Spleen (tissue), 11 donors: ENCODE results near the gene LMF1. TPM values are rescaled to one million over a fixed set of nuclear protein-coding genes. Genes with fewer than 3 reads are reported as not detected.

ENCODE experiments used
- DNase-seq: peaks from one replicate; pipeline ENCODE4 v3.0.0-alpha.2; 2020
- H3K27ac ChIP-seq, 8 donors: fragments of 200-600 bp; sonication (generic) in 7 of 8; 1 replicate in 4 of 8; 2 replicates in 4 of 8; pipeline versions ENCODE4 v1.5.0 to v1.8.0; 2016 to 2021; ENCODE audit warnings: inconsistent platforms in 4 of 8, mild to moderate bottlenecking in 4 of 8, moderate library complexity in 1 of 8
- H3K27me3 ChIP-seq, 7 donors: fragments of 200-600 bp; sonication (generic) in 6 of 7; replicated peaks in 1 of 7; 1 replicate in 4 of 7; 2 replicates in 3 of 7; pipeline versions ENCODE4 v1.5.0 to v1.8.0; 2016 to 2021; ENCODE audit warnings: inconsistent platforms in 3 of 7, mild to moderate bottlenecking in 1 of 7
- H3K36me3 ChIP-seq, 6 donors: fragments of 200-600 bp; sonication (generic) in 5 of 6; 1 replicate in 4 of 6; 2 replicates in 2 of 6; pipeline versions ENCODE4 v1.5.0 to v1.8.0; 2016 to 2021; ENCODE audit warnings: inconsistent platforms in 2 of 6
- H3K4me1 ChIP-seq, 6 donors: fragments of 200-600 bp; sonication (generic) in 5 of 6; 1 replicate in 3 of 6; 2 replicates in 3 of 6; pipeline versions ENCODE4 v1.5.0 to v1.8.0; 2016 to 2021; ENCODE audit warnings: inconsistent platforms in 3 of 6
- H3K4me3 ChIP-seq, 8 donors: fragments of 200-600 bp; sonication (generic) in 7 of 8; 1 replicate in 4 of 8; 2 replicates in 4 of 8; pipeline versions ENCODE4 v1.5.0 to v1.8.0; 2016 to 2021; ENCODE audit warnings: inconsistent platforms in 4 of 8, mild to moderate bottlenecking in 4 of 8, moderate library complexity in 2 of 8
- H3K9me3 ChIP-seq, 8 donors: fragments of 200-600 bp; sonication (generic) in 7 of 8; 1 replicate in 4 of 8; 2 replicates in 4 of 8; pipeline versions ENCODE4 v1.5.0 to v1.8.0; 2016 to 2021; ENCODE audit warnings: inconsistent platforms in 4 of 8
- POLR2A ChIP-seq, 3 donors: fragments of 450-650 bp; IDR thresholded peaks; one replicate each; pipeline ENCODE4 v1.5.1; 2017; ENCODE audit warnings: antibody characterized with exemption in 3 of 3, mild to moderate bottlenecking in 1 of 3
- POLR2AphosphoS5 ChIP-seq, 3 donors: sonication (generic); formaldehyde crosslinking; IDR thresholded peaks; one replicate each; pipeline ENCODE4 v1.5.1; 2017; ENCODE audit warnings: antibody characterized with exemption in 3 of 3
- WGBS, 5 donors: extraction: QIAGEN DNeasy Blood & Tissue Kit in 3 of 5; methylation state at CpG; one replicate each; pipeline versions ENCODE4 v1.1.5 to v1.1.7; 2013 to 2018; 5-methylcytosine and 5-hydroxymethylcytosine counted together
- intact Hi-C: fragments of 100-400 bp; cut with DNase I; formaldehyde crosslinking; loops from one replicate; pipeline ENCODE4 v1.15.0; 2023; ENCODE audit warnings: low total_unique reads
- polyA plus RNA-seq, 3 donors: library from polyadenylated mRNA; stranded (reverse); fragments of 200-250 nt; gene quantifications; one replicate each; pipeline ENCODE4 v1.2.1, GENCODE V29; 2013
- total RNA-seq, 7 donors: library from RNA; depleted of rRNA in 3 of 7; stranded (reverse); fragments of >200 nt in 3 of 7; fragmentation: NEBNext Ultra II Directional in 4 of 7; extraction: Animal tissue kit (Norgen Biotek cat#: 25700) in 4 of 7; gene quantifications; one replicate each; pipeline versions ENCODE4 v1.1.0 to v1.2.1, GENCODE V29; 2016 to 2021
- TF ChIP-seq, protein P1 (sequence below), 11 experiments: fragments of 200-600 bp in 7 of 11; fragments of 450-650 bp in 4 of 11; sonication (generic) in 4 of 11; IDR thresholded peaks in 8 of 11; conservative IDR thresholded peaks in 3 of 11; 1 replicate in 7 of 11; 2 replicates in 4 of 11; pipeline versions ENCODE4 v1.4.0 to v1.8.0; 2016 to 2021; ENCODE audit warnings: antibody characterized with exemption in 11 of 11, inconsistent platforms in 4 of 11, mild to moderate bottlenecking in 1 of 11
- donor health status: healthy with polysubstance abuse.
- donor health status: DM: no; HTN: no; CAD: no; lungs with moderate emphysema.
- donor health status: DM: no; HTN: no; CAD: no.
- donor health status: Bipolar disorder and iron deficiency.
- donor health status: healthy.
- donor health status: DM: no; HTN: no; CAD: no.
- donor health status: DM: yes; HTN: yes; CAD: no.

LMF1 gene
- total and polyA plus RNA-seq, 10 donors: 10.4 to 57.6 (median 32.5) TPM

DNA sequence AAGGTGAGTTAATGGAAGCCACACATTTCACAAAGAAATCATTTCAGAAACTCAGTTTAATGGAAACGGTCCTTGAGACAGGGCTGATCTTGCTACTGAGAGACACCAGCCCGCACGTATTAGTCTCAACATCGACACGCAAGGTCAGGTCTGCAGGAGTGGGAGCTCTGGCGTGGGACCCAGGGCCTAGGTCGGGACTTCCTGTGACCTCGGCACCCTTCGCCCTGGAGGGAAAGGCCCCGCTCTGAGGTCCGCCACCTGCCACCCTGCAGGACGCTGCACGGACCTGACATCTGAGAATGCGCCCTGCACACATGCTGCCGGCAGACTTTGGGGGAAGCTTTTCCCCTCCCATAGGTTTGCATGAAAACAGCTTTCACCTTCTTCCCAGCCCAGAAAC lies 59.7 kb downstream of the LMF1 start:
- H3K4me1 ChIP-seq: no peaks in the 10 kb centered on the region
- no peak overlapping the region for H3K27ac ChIP-seq
- 88 to 92% (median 92%) methylated on average over 13 to 15 of the region's 15 CpGs for WGBS, 5 donors
- DNase-seq: no peak
- intact Hi-C loops: no loop called here
- no peak for TF ChIP-seq POLR2A (IDR thresholded peaks at IDR 0.05)
- TF ChIP-seq, protein P1, sequence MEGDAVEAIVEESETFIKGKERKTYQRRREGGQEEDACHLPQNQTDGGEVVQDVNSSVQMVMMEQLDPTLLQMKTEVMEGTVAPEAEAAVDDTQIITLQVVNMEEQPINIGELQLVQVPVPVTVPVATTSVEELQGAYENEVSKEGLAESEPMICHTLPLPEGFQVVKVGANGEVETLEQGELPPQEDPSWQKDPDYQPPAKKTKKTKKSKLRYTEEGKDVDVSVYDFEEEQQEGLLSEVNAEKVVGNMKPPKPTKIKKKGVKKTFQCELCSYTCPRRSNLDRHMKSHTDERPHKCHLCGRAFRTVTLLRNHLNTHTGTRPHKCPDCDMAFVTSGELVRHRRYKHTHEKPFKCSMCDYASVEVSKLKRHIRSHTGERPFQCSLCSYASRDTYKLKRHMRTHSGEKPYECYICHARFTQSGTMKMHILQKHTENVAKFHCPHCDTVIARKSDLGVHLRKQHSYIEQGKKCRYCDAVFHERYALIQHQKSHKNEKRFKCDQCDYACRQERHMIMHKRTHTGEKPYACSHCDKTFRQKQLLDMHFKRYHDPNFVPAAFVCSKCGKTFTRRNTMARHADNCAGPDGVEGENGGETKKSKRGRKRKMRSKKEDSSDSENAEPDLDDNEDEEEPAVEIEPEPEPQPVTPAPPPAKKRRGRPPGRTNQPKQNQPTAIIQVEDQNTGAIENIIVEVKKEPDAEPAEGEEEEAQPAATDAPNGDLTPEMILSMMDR (IDR thresholded peaks at IDR 0.05 in 8 of 11, conservative IDR thresholded peaks at IDR 0.05 in 3 of 11): no peak
- TF ChIP-seq POLR2AphosphoS5 (IDR thresholded peaks at IDR 0.05): no peak
- H3K36me3 ChIP-seq: peaks cover 0 to 71% (median 25%) of the 10 kb centered on the region in 6 donors
- no peak overlapping the region for H3K4me3 ChIP-seq
- peaks cover 0 to 10% (median 6%) of the 10 kb centered on the region in 8 donors for H3K9me3 ChIP-seq
- no peaks in the 10 kb centered on the region for H3K27me3 ChIP-seq

- Histone ChIP-seq H3K27me3 (no peaks in the 10 kb centered on the region), H3K27ac (no peak overlapping the region), H3K4me1 (no peaks in the 10 kb centered on the region), H3K9me3 (peaks cover 0 to 10% (median 6%) of the 10 kb centered on the region in 8 donors), H3K36me3 (peaks cover 0 to 80% (median 25%) of the 10 kb centered on the region in 6 donors), H3K4me3 (no peak overlapping the region)
- DNase-seq: no peak
- WGBS, 5 donors: 85 to 91% (median 89%) methylated on average over 11 to 20 of the region's 20 CpGs
- TF ChIP-seq POLR2AphosphoS5 (IDR thresholded peaks at IDR 0.05): no peak
- no peak for TF ChIP-seq POLR2A (IDR thresholded peaks at IDR 0.05)
- TF ChIP-seq, protein P1 (IDR thresholded peaks at IDR 0.05 in 8 of 11, conservative IDR thresholded peaks at IDR 0.05 in 3 of 11): no peak
- intact Hi-C loops: no loop called here
These were observed 60.6 kb downstream of the LMF1 start for GRCh38 chr16:910181-910580.

- H3K4me3 ChIP-seq: no peak overlapping the region
- peaks cover 0 to 82% (median 25%) of the 10 kb centered on the region in 6 donors for H3K36me3 ChIP-seq
- no peak for DNase-seq
- peaks cover 0 to 10% (median 6%) of the 10 kb centered on the region in 8 donors for H3K9me3 ChIP-seq
- TF ChIP-seq, protein P1 (IDR thresholded peaks at IDR 0.05 in 8 of 11, conservative IDR thresholded peaks at IDR 0.05 in 3 of 11): no peak
- TF ChIP-seq POLR2AphosphoS5 (IDR thresholded peaks at IDR 0.05): peak in 1 of 3 donors; percentile 9
- no peaks in the 10 kb centered on the region for H3K4me1 ChIP-seq
- H3K27ac ChIP-seq: no peak overlapping the region
- WGBS, 5 donors: 95 to 98% (median 96%) methylated on average over 40 to 45 of the region's 45 CpGs
- no peaks in the 10 kb centered on the region for H3K27me3 ChIP-seq
- intact Hi-C loops: no loop called here
These were observed 61.3 kb downstream of the LMF1 start for GRCh38 chr16:909281-910000.

GRCh38 chr16:908526-909155 lies 62.1 kb downstream of the LMF1 start:
- WGBS, 5 donors: 86 to 96% (median 92%) methylated on average over 5 to 15 of the region's 15 CpGs
- TF ChIP-seq POLR2A (IDR thresholded peaks at IDR 0.05) (no peak), POLR2AphosphoS5 (IDR thresholded peaks at IDR 0.05) (no peak)
- TF ChIP-seq, protein P1 (IDR thresholded peaks at IDR 0.05 in 8 of 11, conservative IDR thresholded peaks at IDR 0.05 in 3 of 11): no peak
- DNase-seq: no peak
- Histone ChIP-seq H3K36me3 (peaks cover 0 to 75% (median 25%) of the 10 kb centered on the region in 6 donors), H3K9me3 (peaks cover 0 to 10% (median 6%) of the 10 kb centered on the region in 8 donors), H3K27me3 (no peaks in the 10 kb centered on the region), H3K27ac (no peak overlapping the region), H3K4me1 (no peaks in the 10 kb centered on the region), H3K4me3 (no peak overlapping the region)
- intact Hi-C loops: no loop called here
